Brain microvascular endothelial cell (primary cell): ENCODE data around the gene SPATA12.

Source experiments
- DNase-seq: peaks from one replicate; pipeline ENCODE4 v3.0.0-alpha.2; 2020
- H3K27ac ChIP-seq: fragments of 250-450 bp; sonication (Bioruptor Pico); 2 replicates; pipeline ENCODE4 v1.5.1; 2020; ENCODE audit warnings: mild to moderate bottlenecking, moderate library complexity
- H3K27me3 ChIP-seq: fragments of 250-450 bp; sonication (Bioruptor Pico); replicated peaks from 2 replicates; pipeline ENCODE4 v1.5.1; 2020; ENCODE audit warnings: mild to moderate bottlenecking
- H3K36me3 ChIP-seq: fragments of 250-450 bp; sonication (Bioruptor Pico); replicated peaks from 2 replicates; pipeline ENCODE4 v1.5.1; 2020; ENCODE audit warnings: mild to moderate bottlenecking
- H3K4me3 ChIP-seq: 2 replicates; pipeline ENCODE4 v1.5.1; 2011; ENCODE audit warnings: low read depth, mild to moderate bottlenecking, control low read depth, low read length, moderate library complexity
- in situ Hi-C: cut with HindIII; loops from 2 replicates; pipeline ENCODE4 v1.10.0; 2017; ENCODE audit warnings: low sequenced_read_pairs, low pct_ligation_motif_present
- TF ChIP-seq, protein P1 (sequence below): IDR thresholded peaks from 2 replicates; pipeline ENCODE4 v1.5.1; 2011; ENCODE audit warnings: low read depth, mild to moderate bottlenecking, moderate library complexity, low read length, control low read depth, inconsistent platforms; ENCODE audit errors: missing control alignments

The SPATA12 gene

GRCh38 chr3:57098418-57099310, 38.2 kb downstream of the SPATA12 start:
- Histone ChIP-seq H3K36me3 (no peaks in the 10 kb centered on the region), H3K27ac (no peak overlapping the region), H3K4me3 (no peak overlapping the region), H3K27me3 (no peaks in the 10 kb centered on the region)
- TF ChIP-seq, protein P1, sequence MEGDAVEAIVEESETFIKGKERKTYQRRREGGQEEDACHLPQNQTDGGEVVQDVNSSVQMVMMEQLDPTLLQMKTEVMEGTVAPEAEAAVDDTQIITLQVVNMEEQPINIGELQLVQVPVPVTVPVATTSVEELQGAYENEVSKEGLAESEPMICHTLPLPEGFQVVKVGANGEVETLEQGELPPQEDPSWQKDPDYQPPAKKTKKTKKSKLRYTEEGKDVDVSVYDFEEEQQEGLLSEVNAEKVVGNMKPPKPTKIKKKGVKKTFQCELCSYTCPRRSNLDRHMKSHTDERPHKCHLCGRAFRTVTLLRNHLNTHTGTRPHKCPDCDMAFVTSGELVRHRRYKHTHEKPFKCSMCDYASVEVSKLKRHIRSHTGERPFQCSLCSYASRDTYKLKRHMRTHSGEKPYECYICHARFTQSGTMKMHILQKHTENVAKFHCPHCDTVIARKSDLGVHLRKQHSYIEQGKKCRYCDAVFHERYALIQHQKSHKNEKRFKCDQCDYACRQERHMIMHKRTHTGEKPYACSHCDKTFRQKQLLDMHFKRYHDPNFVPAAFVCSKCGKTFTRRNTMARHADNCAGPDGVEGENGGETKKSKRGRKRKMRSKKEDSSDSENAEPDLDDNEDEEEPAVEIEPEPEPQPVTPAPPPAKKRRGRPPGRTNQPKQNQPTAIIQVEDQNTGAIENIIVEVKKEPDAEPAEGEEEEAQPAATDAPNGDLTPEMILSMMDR = no peak
- DNase-seq = no peak
- in situ Hi-C loops = no loop called here

- no peak overlapping the region for H3K4me3 ChIP-seq
- no peak overlapping the region for H3K27ac ChIP-seq
- TF ChIP-seq, protein P1 = peak; percentile 86
- no peaks in the 10 kb centered on the region for H3K36me3 ChIP-seq
- in situ Hi-C loops = no loop called here
- no peaks in the 10 kb centered on the region for H3K27me3 ChIP-seq
- peak; percentile 78 for DNase-seq
These were observed 39.7 kb downstream of the SPATA12 start for GRCh38 chr3:57100046-57100695.

DNA sequence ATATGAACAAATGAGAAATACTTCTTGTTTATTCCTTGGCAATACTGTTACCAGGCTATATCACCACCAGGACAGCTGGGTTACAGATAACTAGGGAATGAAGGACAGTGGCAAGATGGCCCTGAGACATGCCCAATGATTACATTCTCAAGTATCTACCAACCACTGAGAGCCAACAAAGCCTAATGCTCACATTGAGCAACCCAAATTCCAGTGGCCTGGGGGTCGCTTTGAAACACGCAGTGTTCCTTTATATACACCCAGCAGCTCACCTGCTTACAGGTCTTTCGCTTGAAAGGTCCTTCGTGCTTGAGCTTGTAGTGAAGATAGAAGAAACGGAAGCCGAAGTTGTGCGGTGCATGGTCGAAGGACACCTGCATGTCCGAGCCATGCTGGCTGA, 45.1 kb downstream of the SPATA12 start:
- Histone ChIP-seq H3K4me3 (no peak overlapping the region), H3K27ac (no peak overlapping the region), H3K27me3 (no peaks in the 10 kb centered on the region), H3K36me3 (no peaks in the 10 kb centered on the region)
- TF ChIP-seq, protein P1 = no peak
- DNase-seq = no peak
- in situ Hi-C loops = no loop called here

DNA sequence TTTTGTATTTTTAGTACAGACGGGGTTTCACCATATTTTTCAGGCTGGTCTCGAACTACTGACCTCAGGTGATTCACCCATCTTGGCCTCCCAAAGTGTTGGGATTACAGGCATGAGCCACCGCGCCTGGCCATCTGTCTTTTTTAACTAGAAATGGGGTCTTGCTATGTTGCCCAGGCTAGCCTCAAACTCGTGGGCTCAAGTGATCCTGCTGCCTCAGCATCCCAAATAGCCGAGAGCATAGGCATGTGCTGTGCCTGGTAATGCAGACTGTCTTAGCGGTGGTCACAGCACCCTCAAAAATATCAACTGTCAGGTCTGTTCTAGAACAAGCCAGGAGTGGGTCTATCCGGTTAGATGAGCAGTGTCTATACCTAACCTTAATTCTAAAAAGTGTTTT, 48.2 kb downstream of the SPATA12 start:
- H3K27me3 ChIP-seq = no peaks in the 10 kb centered on the region
- TF ChIP-seq, protein P1 = no peak
- no peaks in the 10 kb centered on the region for H3K36me3 ChIP-seq
- no peak overlapping the region for H3K27ac ChIP-seq
- in situ Hi-C loops = no loop called here
- H3K4me3 ChIP-seq = no peak overlapping the region
- DNase-seq = no peak

- DNase-seq = no peak
- TF ChIP-seq, protein P1 = no peak
- no peak overlapping the region for H3K4me3 ChIP-seq
- in situ Hi-C loops = no loop called here
- no peak overlapping the region for H3K27ac ChIP-seq
- H3K27me3 ChIP-seq = no peaks in the 10 kb centered on the region
- H3K36me3 ChIP-seq = no peaks in the 10 kb centered on the region
These were observed 49.2 kb downstream of the SPATA12 start for GRCh38 chr3:57109437-57110199.
